ENCODE data around the gene ZNF827. TPM values are rescaled to one million over a fixed set of nuclear protein-coding genes. Genes with fewer than 3 reads are reported as not detected.

The ZNF827 gene
- total and polyA plus RNA-seq, 5 experiments from 2014 or later: 3.7 to 41.4 (median 9.0) TPM

DNA sequence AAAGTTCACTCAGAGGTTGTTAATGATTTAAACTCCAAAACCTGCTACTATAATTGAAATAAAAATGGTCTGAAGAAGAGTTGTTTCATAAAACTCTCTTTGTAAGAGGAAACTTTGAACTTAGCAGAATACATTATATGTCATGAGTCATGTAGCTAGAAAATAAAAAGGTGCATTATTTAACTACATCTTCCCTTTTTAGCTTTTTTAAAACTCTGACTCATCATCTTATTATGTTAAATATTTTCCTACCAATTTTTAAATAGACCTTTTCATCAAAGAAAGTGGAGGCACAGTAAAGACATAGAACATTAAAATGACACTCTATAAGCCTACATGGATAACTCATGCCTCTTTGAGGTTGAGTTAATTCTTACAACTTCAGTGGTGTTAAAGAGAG is 1.2 kb upstream of the ZNF827 start:
- POLR2A ChIA-PET: interaction anchor here (0.9 kb wide), 1 partner anchor 36 kb away, joined by 3 read pairs; no protein-coding TSS in a partner anchor
- H3K9me3 Mint-ChIP-seq: no peaks in the 10 kb centered on the region
- ATAC-seq: no peak
- H3K4me3 Mint-ChIP-seq: peak overlapping the region in 4 of 10 donors; percentile 94 to 99 (median 97)
- H3K36me3 Mint-ChIP-seq: no peaks in the 10 kb centered on the region
- H3K27ac Mint-ChIP-seq: peak overlapping the region in 5 of 10 donors; percentile 24 to 97 (median 93)
- H3K27me3 Mint-ChIP-seq: peaks cover 0 to 3% (median 0%) of the 10 kb centered on the region in 5 donors
- H3K4me1 Mint-ChIP-seq: peaks cover 23 to 29% (median 24%) of the 10 kb centered on the region in 4 donors
- no peak for DNase-seq

- Mint-ChIP-seq H3K36me3 (no peaks in the 10 kb centered on the region), H3K9me3 (no peaks in the 10 kb centered on the region), H3K27me3 (peaks cover 0 to 3% (median 0%) of the 10 kb centered on the region in 5 donors), H3K4me3 (peak overlapping the region; percentile 93 to 99 (median 96)), H3K27ac (peak overlapping the region in 9 of 10 donors; percentile 24 to 98 (median 93)), H3K4me1 (peaks cover 25 to 33% (median 29%) of the 10 kb centered on the region in 4 donors)
- no peak for ATAC-seq
- POLR2A ChIA-PET: interaction anchor here (0.9 to 1.3 kb wide), 2 partner anchors 36 to 320 kb away, joined by 3 to 4 read pairs; no protein-coding TSS in a partner anchor
- no peak for DNase-seq
Measured at GRCh38 chr4:145939441-145939750, 773 bp upstream of the ZNF827 start.

DNA sequence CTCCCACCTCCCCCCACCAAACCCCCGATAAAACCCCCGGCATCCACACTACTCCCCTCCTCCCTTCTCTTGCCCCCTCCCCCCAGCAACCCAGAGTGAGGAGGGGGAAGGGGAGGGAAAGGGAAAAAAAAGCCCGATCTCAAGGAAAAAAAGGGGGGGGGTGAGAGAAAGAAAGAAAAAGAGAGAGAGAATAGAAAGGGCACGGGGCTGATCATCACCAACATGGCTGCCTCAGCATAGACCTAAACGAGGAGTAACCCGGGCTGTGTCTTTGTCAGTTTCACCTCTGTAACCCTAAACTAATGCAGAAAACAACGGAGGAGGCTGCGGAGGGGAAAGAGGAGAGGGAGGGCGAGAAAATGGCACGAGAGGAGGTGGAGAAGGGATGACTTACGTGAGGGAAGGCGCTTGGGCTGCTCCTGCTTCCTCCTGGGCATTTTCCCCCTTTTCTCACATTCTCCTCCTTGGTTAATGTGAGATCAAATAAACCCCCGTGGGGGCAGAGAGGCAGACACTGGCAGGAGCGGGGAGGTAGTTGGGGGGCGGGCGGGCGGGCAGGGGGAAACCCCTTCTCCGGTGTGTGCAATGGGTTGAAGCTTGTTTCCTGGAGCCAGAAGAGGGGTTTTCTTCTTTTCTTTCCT is 532 bp downstream of the ZNF827 start:
- Mint-ChIP-seq H3K4me1 (peaks cover 25 to 41% (median 39%) of the 10 kb centered on the region in 4 donors), H3K36me3 (no peaks in the 10 kb centered on the region), H3K27me3 (peaks cover 0 to 3% (median 0%) of the 10 kb centered on the region in 5 donors), H3K27ac (peak overlapping the region; percentile 90 to 98 (median 96)), H3K9me3 (no peaks in the 10 kb centered on the region), H3K4me3 (peak overlapping the region; percentile 93 to 99 (median 96))
- POLR2A ChIA-PET: interaction anchor here (0.7 to 1.3 kb wide), 3 partner anchors 18 to 318 kb away, joined by 3 to 4 read pairs (median 3); no protein-coding TSS in a partner anchor
- ATAC-seq (peak; percentile 55 to 57), DNase-seq (peak; percentile 12 to 76 (median 54))

DNA sequence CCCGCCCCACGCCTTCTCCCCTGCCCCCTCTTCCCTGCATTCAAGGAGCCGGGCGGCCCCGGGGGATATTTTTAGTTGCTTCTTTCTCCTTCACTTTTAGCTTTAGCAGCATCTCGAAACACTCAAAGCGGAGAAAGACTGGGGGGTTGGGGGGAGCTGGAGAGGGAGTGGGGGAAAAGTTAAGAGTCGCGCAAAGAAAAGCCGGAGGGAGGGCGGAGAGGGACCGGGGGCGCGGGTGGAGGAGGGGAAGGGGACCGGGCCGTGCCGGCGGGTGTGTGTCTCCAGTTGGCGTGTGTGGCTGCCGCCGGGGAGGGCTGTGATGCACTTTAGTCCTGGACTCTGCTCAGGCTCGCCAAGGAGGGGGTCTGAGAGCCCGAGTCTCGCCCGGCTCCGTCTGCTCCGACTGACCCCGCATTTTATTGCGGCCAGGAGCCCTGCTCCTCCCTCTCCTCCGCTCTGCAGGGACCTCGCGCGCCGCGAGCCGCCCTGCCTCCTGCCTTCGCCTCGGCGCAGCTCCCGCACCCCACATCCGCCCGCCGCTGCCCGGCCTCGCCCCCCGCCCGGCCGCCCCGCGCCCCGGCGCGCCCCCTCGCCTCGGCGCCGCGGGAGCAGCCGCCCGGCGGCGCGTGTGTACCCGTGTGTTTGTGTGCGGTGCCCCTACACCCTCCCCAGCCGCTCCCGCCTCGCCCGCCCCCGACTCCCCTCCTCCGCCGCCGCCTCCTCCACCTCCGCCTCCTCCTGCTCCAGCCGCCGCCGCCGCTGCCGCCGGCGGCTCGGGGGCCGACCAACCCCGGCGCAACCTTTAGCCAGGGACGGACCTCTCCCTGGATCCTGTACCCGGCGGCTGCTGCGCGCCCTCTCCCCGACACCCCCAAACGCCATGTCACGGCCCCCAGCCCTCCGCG is 1.4 kb downstream of the ZNF827 start:
- Mint-ChIP-seq H3K36me3 (no peaks in the 10 kb centered on the region), H3K9me3 (peaks cover 0 to 1% (median 0%) of the 10 kb centered on the region in 9 donors), H3K4me3 (peak overlapping the region; percentile 71 to 100 (median 96)), H3K27ac (peak overlapping the region in 9 of 10 donors; percentile 53 to 99 (median 96)), H3K27me3 (peaks cover 0 to 3% (median 0%) of the 10 kb centered on the region in 5 donors), H3K4me1 (peaks cover 28 to 48% (median 43%) of the 10 kb centered on the region in 4 donors)
- peak; percentile 25 to 68 (median 50) for DNase-seq
- ATAC-seq: peak; percentile 20 to 34
- POLR2A ChIA-PET: interaction anchor here (0.6 to 1.4 kb wide), 7 partner anchors 10 to 759 kb away, joined by 3 to 8 read pairs (median 3); partner anchors contain the start of gene MMAA

- peak overlapping the region; percentile 90 to 100 (median 95) for H3K4me3 Mint-ChIP-seq
- H3K27ac Mint-ChIP-seq: peak overlapping the region; percentile 91 to 99 (median 97)
- peaks cover 28 to 56% (median 51%) of the 10 kb centered on the region in 4 donors for H3K4me1 Mint-ChIP-seq
- peaks cover 0 to 3% (median 0%) of the 10 kb centered on the region in 5 donors for H3K27me3 Mint-ChIP-seq
- ATAC-seq: peak; percentile 60 to 64
- H3K36me3 Mint-ChIP-seq: no peaks in the 10 kb centered on the region
- POLR2A ChIA-PET: interaction anchor here (0.6 to 1.4 kb wide), 8 partner anchors 9 to 758 kb away, joined by 3 to 8 read pairs (median 4); partner anchors contain the start of gene MMAA
- H3K9me3 Mint-ChIP-seq: peaks cover 0 to 1% (median 0%) of the 10 kb centered on the region in 9 donors
- peak; percentile 52 to 85 (median 69) for DNase-seq
Measured at GRCh38 chr4:145936142-145936996, 2.3 kb downstream of the ZNF827 start.

- Mint-ChIP-seq H3K27ac (peak overlapping the region; percentile 91 to 99 (median 97)), H3K4me1 (peaks cover 30 to 65% (median 58%) of the 10 kb centered on the region in 4 donors), H3K27me3 (peaks cover 0 to 3% (median 0%) of the 10 kb centered on the region in 5 donors), H3K36me3 (no peaks in the 10 kb centered on the region), H3K9me3 (peaks cover 0 to 1% (median 0%) of the 10 kb centered on the region in 9 donors), H3K4me3 (peak overlapping the region; percentile 90 to 100 (median 95))
- DNase-seq: peak in 6 of 10 donors; percentile 6 to 33 (median 21)
- POLR2A ChIA-PET: interaction anchor here (1.2 kb wide), 2 partner anchors 8 to 754 kb away, joined by 3 to 6 read pairs; no protein-coding TSS in a partner anchor
- ATAC-seq: no peak
Measured at GRCh38 chr4:145935253-145936141, 3.1 kb downstream of the ZNF827 start.

DNA sequence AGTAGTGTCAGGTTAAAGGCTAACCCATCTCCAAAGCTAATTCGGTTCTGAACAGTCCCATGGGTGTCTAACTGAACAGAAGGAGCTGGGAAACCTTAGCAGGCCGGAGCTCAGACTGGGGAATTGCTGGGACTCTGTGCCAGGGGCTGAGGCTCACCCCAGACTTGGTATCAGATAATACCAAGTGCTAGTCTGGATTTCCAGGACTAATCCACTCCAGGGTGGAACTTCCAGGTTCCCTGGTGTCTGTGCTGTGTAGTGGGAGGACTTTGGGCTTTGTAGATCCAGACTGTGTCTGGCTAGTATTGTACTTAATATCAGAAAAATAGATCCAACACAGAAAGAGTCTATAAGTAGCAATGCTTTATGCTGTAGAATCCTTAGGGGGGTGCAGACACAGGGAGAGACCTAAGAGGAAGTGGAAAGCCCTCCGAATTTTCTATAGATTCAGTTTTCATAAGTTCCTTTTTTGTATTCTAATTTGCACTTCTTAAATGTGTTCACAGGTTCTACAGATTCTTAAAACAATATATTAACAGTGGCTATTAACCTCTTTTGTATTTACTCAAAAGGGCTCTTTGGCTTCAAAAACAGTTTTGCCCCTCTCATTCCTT is 4.1 kb downstream of the ZNF827 start:
- no peak for DNase-seq
- ATAC-seq: no peak
- peaks cover 35 to 73% (median 63%) of the 10 kb centered on the region in 4 donors for H3K4me1 Mint-ChIP-seq
- POLR2A ChIA-PET: no interaction called here
- H3K4me3 Mint-ChIP-seq: peak overlapping the region; percentile 90 to 100 (median 95)
- peak overlapping the region; percentile 78 to 99 (median 97) for H3K27ac Mint-ChIP-seq
- peaks cover 0 to 1% (median 0%) of the 10 kb centered on the region in 9 donors for H3K9me3 Mint-ChIP-seq
- H3K36me3 Mint-ChIP-seq: no peaks in the 10 kb centered on the region
- H3K27me3 Mint-ChIP-seq: peaks cover 0 to 3% (median 0%) of the 10 kb centered on the region in 5 donors

DNA sequence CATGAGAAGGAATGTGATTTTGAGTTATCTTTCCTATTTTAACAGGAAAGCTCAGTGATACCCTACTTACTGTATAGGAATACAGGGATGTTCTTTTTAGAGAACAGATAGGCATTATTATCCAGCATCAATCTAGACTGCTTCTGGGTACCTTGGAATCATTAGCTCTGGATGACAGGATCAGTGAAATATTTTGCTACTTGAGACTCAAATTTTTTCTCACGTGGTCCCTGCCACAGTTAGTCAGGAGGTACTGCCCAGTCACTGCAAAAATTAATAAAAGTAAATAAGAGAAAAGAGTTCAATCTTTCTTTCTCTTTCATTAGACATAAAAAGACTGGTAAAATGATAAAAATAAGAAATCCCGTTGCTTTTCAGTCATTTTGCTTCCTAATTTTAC is 5.5 kb downstream of the ZNF827 start:
- DNase-seq (no peak), ATAC-seq (no peak)
- Mint-ChIP-seq H3K4me1 (peaks cover 27 to 78% (median 60%) of the 10 kb centered on the region in 4 donors), H3K27me3 (no peaks in the 10 kb centered on the region), H3K9me3 (peaks cover 0 to 1% (median 0%) of the 10 kb centered on the region in 9 donors), H3K4me3 (no peak overlapping the region), H3K36me3 (no peaks in the 10 kb centered on the region), H3K27ac (peak overlapping the region in 4 of 10 donors; percentile 3 to 96 (median 44))
- POLR2A ChIA-PET: no interaction called here

- H3K4me3 Mint-ChIP-seq: no peak overlapping the region
- peak overlapping the region in 8 of 10 donors; percentile 11 to 84 (median 46) for H3K27ac Mint-ChIP-seq
- ATAC-seq: no peak
- no peak for DNase-seq
- peaks cover 0 to 2% (median 0%) of the 10 kb centered on the region in 3 donors for H3K36me3 Mint-ChIP-seq
- H3K4me1 Mint-ChIP-seq: peaks cover 29 to 92% (median 69%) of the 10 kb centered on the region in 4 donors
- H3K9me3 Mint-ChIP-seq: peaks cover 0 to 1% (median 0%) of the 10 kb centered on the region in 9 donors
- H3K27me3 Mint-ChIP-seq: no peaks in the 10 kb centered on the region
- POLR2A ChIA-PET: no interaction called here
Measured at GRCh38 chr4:145931403-145931802, 7.2 kb downstream of the ZNF827 start.

- peaks cover 0 to 8% (median 1%) of the 10 kb centered on the region in 9 donors for H3K9me3 Mint-ChIP-seq
- H3K4me3 Mint-ChIP-seq: no peak overlapping the region
- H3K36me3 Mint-ChIP-seq: peaks cover 4 to 10% (median 8%) of the 10 kb centered on the region in 3 donors
- POLR2A ChIA-PET: no interaction called here
- H3K4me1 Mint-ChIP-seq: peaks cover 27 to 92% (median 69%) of the 10 kb centered on the region in 4 donors
- ATAC-seq (no peak), DNase-seq (no peak)
- H3K27ac Mint-ChIP-seq: peak overlapping the region in 7 of 10 donors; percentile 31 to 84 (median 54)
- no peaks in the 10 kb centered on the region for H3K27me3 Mint-ChIP-seq
Measured at GRCh38 chr4:145930592-145930991, 8.0 kb downstream of the ZNF827 start.
